GM23338 (cell line): ENCODE measurements around the gene SLC17A7. TPM values are rescaled to one million over a fixed set of nuclear protein-coding genes. Genes with fewer than 3 reads are reported as not detected.

Experiments used
- ATAC-seq: fragments of 200-7000 bp; cut with Tn5 transposase; 3 replicates; pipeline ENCODE4 v1.9.1; 2020
- DNase-seq: peaks from one replicate; pipeline ENCODE4 v3.0.0-alpha.2; 2015; ENCODE audit warnings: low spot score
- H2AFZ ChIP-seq: fragments of 200-600 bp; sonication (generic); 2 replicates; pipeline ENCODE4 v1.8.0; 2016; ENCODE audit warnings: antibody characterized with exemption, mild to moderate bottlenecking, moderate library complexity
- H3F3A ChIP-seq: fragments of 200-600 bp; sonication (generic); replicated peaks from 2 replicates; pipeline ENCODE4 v1.8.0; 2017; ENCODE audit warnings: antibody characterized with exemption, mixed run types, low read depth
- H3K27ac ChIP-seq: fragments of 200-600 bp; sonication (generic); 2 replicates; pipeline ENCODE4 v1.6.1; 2016; ENCODE audit warnings: low read depth
- H3K27me3 ChIP-seq: fragments of 200-600 bp; sonication (generic); 2 replicates; pipeline ENCODE4 v1.8.0; 2016; ENCODE audit warnings: mild to moderate bottlenecking, mixed run types, moderate library complexity; ENCODE audit not compliant: insufficient read depth
- H3K36me3 ChIP-seq: fragments of 200-600 bp; sonication (generic); 2 replicates; pipeline ENCODE4 v1.8.0; 2016; ENCODE audit warnings: mild to moderate bottlenecking; ENCODE audit not compliant: insufficient read depth
- H3K4me1 ChIP-seq: fragments of 200-600 bp; sonication (generic); 2 replicates; pipeline ENCODE4 v1.8.0; 2016; ENCODE audit warnings: mild to moderate bottlenecking, moderate library complexity; ENCODE audit not compliant: insufficient read depth
- H3K4me2 ChIP-seq: fragments of 200-600 bp; sonication (generic); 2 replicates; pipeline ENCODE4 v1.7.1; 2017; ENCODE audit warnings: mixed run types
- H3K4me3 ChIP-seq: fragments of 200-600 bp; sonication (generic); 2 replicates; pipeline ENCODE4 v1.6.1; 2016; ENCODE audit warnings: mixed run types
- H3K79me2 ChIP-seq: fragments of 200-600 bp; sonication (generic); replicated peaks from 2 replicates; pipeline ENCODE4 v1.8.0; 2017; ENCODE audit warnings: mild to moderate bottlenecking; ENCODE audit not compliant: insufficient read depth
- H3K9me2 ChIP-seq: fragments of 200-600 bp; sonication (generic); 2 replicates; pipeline ENCODE4 v1.8.0; 2017; ENCODE audit not compliant: insufficient read depth
- H4K20me1 ChIP-seq: fragments of 200-600 bp; sonication (generic); replicated peaks from 2 replicates; pipeline ENCODE4 v1.8.0; 2017; ENCODE audit warnings: mild to moderate bottlenecking; ENCODE audit not compliant: insufficient read depth
- H3K27ac Mint-ChIP-seq: 2 replicates; pipeline ENCODE4 v1.8.0; 2020; ENCODE audit warnings: inconsistent platforms, mild to moderate bottlenecking, moderate library complexity, mixed read lengths
- H3K27me3 Mint-ChIP-seq: 3 replicates; pipeline ENCODE4 v1.8.0; 2022; ENCODE audit warnings: low read depth, mild to moderate bottlenecking, moderate library complexity, mixed read lengths, inconsistent platforms; ENCODE audit not compliant: insufficient read depth, poor library complexity
- H3K36me3 Mint-ChIP-seq: 3 replicates; pipeline ENCODE4 v1.8.0; 2021; ENCODE audit warnings: low read depth, mild to moderate bottlenecking, inconsistent platforms, moderate library complexity, mixed read lengths
- H3K4me1 Mint-ChIP-seq: 3 replicates; pipeline ENCODE4 v1.8.0; 2020; ENCODE audit warnings: mild to moderate bottlenecking, inconsistent platforms, mixed read lengths
- H3K4me3 Mint-ChIP-seq: 3 replicates; pipeline ENCODE4 v1.8.0; 2021; ENCODE audit warnings: moderate library complexity, mild to moderate bottlenecking, inconsistent platforms, mixed read lengths
- H3K9me3 Mint-ChIP-seq: 3 replicates; pipeline ENCODE4 v1.8.0; 2020; ENCODE audit warnings: moderate library complexity, mild to moderate bottlenecking, inconsistent platforms, mixed read lengths
- EZH2 ChIP-seq: fragments of 200-600 bp; sonication (generic); IDR thresholded peaks from one replicate; pipeline ENCODE4 v1.8.0; 2017; ENCODE audit warnings: antibody characterized with exemption, mild to moderate bottlenecking, low read depth; ENCODE audit not compliant: unreplicated experiment
- EZH2phosphoT487 ChIP-seq: fragments of 200-600 bp; sonication (generic); IDR thresholded peaks from one replicate; pipeline ENCODE4 v1.8.1; 2018; ENCODE audit warnings: antibody characterized with exemption; ENCODE audit not compliant: unreplicated experiment
- JUNB ChIP-seq: IDR thresholded peaks from one replicate; pipeline ENCODE4 v1.6.1; 2016; ENCODE audit warnings: antibody characterized with exemption; ENCODE audit not compliant: unreplicated experiment
- POLR2AphosphoS5 ChIP-seq: IDR thresholded peaks from 2 replicates; pipeline ENCODE4 v1.6.1; 2016; ENCODE audit warnings: antibody characterized with exemption, low read depth
- STAT1 ChIP-seq: IDR thresholded peaks from one replicate; pipeline ENCODE4 v1.6.1; 2016; ENCODE audit warnings: antibody characterized with exemption; ENCODE audit not compliant: unreplicated experiment
- polyA plus RNA-seq: library from polyadenylated mRNA; unstranded; fragments of >200 nt; fragmentation: Nextera tagmentation; extraction: Ambion mirVana; gene quantifications from 2 replicates; pipeline ENCODE4 v1.2.1, GENCODE V29; 2016
- total RNA-seq: library from RNA; depleted of rRNA; stranded (reverse); fragments of >200 nt; shearing (Covaris generic); gene quantifications from 2 replicates; pipeline ENCODE4 v1.2.3, GENCODE V29; 2014
- TF ChIP-seq, protein P1 (sequence below), 2 experiments: fragments of 200-600 bp in 1 of 2; sonication (generic) in 1 of 2; conservative IDR thresholded peaks; 2 replicates each; pipeline versions ENCODE4 v1.5.1 to v1.6.1; 2016 to 2017; ENCODE audit warnings: antibody characterized with exemption in 2 of 2, low read depth in 2 of 2, mild to moderate bottlenecking in 2 of 2, moderate library complexity in 1 of 2
- TF ChIP-seq, protein P2 (sequence below): fragments of 250-450 bp; sonication (Bioruptor Pico); IDR thresholded peaks from 2 replicates; pipeline ENCODE4 v1.5.0; 2020; ENCODE audit warnings: mild to moderate bottlenecking, moderate library complexity
- TF ChIP-seq, protein P3 (sequence below): IDR thresholded peaks from 2 replicates; pipeline ENCODE4 v1.6.1; 2016; ENCODE audit warnings: antibody characterized with exemption

SLC17A7 gene
- total and polyA plus RNA-seq, 2 experiments from 2014 or later = 0.90 to 1.5 TPM

DNA sequence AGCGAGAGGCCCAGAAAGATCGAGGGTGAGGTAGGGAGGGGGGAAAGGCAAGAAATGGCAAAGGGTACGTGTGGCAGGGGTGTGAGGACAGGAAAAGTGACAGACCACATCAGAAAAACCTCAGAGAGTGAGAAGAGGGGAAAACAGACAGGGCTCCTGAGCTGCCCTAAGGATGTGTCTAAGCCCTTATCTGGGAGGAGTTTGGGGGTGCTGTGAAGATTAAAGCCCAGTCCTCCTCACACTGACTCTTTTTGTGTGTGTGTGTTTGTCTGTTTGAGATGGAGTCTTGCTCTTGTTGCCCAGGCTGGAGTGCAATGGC is 17.4 kb downstream of the SLC17A7 start:
- Mint-ChIP-seq H3K4me1 (peaks cover 66% of the 10 kb centered on the region), H3K4me3 (peak overlapping the region; percentile 32; the same call in 2 of the 3 replicates), H3K27me3 (peaks cover 78% of the 10 kb centered on the region), H3K36me3 (no peaks in the 10 kb centered on the region; the same call in 2 of the 3 replicates), H3K9me3 (peaks cover 3% of the 10 kb centered on the region), H3K27ac (no peak overlapping the region)
- no peaks in the 10 kb centered on the region for H3K9me2 ChIP-seq
- H2AFZ ChIP-seq = peak overlapping the region; percentile 96; the same call in 1 of the 2 replicates
- H3K4me2 ChIP-seq = peak overlapping the region; percentile 84
- H4K20me1 ChIP-seq = peaks cover 4% of the 10 kb centered on the region; the same call in 1 of the 2 replicates
- peaks cover 68% of the 10 kb centered on the region for H3K27me3 ChIP-seq
- TF ChIP-seq, protein P1, sequence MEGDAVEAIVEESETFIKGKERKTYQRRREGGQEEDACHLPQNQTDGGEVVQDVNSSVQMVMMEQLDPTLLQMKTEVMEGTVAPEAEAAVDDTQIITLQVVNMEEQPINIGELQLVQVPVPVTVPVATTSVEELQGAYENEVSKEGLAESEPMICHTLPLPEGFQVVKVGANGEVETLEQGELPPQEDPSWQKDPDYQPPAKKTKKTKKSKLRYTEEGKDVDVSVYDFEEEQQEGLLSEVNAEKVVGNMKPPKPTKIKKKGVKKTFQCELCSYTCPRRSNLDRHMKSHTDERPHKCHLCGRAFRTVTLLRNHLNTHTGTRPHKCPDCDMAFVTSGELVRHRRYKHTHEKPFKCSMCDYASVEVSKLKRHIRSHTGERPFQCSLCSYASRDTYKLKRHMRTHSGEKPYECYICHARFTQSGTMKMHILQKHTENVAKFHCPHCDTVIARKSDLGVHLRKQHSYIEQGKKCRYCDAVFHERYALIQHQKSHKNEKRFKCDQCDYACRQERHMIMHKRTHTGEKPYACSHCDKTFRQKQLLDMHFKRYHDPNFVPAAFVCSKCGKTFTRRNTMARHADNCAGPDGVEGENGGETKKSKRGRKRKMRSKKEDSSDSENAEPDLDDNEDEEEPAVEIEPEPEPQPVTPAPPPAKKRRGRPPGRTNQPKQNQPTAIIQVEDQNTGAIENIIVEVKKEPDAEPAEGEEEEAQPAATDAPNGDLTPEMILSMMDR (conservative IDR thresholded peaks at IDR 0.05; ENCODE audit: low read depth in 2 of 2) = no peak
- TF ChIP-seq STAT1 = no peak
- TF ChIP-seq, protein P2, sequence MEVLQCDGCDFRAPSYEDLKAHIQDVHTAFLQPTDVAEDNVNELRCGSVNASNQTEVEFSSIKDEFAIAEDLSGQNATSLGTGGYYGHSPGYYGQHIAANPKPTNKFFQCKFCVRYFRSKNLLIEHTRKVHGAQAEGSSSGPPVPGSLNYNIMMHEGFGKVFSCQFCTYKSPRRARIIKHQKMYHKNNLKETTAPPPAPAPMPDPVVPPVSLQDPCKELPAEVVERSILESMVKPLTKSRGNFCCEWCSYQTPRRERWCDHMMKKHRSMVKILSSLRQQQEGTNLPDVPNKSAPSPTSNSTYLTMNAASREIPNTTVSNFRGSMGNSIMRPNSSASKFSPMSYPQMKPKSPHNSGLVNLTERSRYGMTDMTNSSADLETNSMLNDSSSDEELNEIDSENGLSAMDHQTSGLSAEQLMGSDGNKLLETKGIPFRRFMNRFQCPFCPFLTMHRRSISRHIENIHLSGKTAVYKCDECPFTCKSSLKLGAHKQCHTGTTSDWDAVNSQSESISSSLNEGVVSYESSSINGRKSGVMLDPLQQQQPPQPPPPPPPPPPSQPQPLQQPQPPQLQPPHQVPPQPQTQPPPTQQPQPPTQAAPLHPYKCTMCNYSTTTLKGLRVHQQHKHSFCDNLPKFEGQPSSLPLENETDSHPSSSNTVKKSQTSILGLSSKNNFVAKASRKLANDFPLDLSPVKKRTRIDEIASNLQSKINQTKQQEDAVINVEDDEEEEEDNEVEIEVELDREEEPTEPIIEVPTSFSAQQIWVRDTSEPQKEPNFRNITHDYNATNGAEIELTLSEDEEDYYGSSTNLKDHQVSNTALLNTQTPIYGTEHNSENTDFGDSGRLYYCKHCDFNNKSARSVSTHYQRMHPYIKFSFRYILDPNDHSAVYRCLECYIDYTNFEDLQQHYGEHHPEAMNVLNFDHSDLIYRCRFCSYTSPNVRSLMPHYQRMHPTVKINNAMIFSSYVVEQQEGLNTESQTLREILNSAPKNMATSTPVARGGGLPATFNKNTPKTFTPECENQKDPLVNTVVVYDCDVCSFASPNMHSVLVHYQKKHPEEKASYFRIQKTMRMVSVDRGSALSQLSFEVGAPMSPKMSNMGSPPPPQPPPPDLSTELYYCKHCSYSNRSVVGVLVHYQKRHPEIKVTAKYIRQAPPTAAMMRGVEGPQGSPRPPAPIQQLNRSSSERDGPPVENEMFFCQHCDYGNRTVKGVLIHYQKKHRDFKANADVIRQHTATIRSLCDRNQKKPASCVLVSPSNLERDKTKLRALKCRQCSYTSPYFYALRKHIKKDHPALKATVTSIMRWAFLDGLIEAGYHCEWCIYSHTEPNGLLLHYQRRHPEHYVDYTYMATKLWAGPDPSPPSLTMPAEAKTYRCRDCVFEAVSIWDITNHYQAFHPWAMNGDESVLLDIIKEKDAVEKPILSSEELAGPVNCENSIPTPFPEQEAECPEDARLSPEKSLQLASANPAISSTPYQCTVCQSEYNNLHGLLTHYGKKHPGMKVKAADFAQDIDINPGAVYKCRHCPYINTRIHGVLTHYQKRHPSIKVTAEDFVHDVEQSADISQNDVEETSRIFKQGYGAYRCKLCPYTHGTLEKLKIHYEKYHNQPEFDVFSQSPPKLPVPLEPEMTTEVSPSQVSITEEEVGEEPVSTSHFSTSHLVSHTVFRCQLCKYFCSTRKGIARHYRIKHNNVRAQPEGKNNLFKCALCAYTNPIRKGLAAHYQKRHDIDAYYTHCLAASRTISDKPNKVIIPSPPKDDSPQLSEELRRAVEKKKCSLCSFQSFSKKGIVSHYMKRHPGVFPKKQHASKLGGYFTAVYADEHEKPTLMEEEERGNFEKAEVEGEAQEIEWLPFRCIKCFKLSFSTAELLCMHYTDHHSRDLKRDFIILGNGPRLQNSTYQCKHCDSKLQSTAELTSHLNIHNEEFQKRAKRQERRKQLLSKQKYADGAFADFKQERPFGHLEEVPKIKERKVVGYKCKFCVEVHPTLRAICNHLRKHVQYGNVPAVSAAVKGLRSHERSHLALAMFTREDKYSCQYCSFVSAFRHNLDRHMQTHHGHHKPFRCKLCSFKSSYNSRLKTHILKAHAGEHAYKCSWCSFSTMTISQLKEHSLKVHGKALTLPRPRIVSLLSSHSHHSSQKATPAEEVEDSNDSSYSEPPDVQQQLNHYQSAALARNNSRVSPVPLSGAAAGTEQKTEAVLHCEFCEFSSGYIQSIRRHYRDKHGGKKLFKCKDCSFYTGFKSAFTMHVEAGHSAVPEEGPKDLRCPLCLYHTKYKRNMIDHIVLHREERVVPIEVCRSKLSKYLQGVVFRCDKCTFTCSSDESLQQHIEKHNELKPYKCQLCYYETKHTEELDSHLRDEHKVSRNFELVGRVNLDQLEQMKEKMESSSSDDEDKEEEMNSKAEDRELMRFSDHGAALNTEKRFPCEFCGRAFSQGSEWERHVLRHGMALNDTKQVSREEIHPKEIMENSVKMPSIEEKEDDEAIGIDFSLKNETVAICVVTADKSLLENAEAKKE (CRISPR knock-in tag) = no peak
- no peak for TF ChIP-seq EZH2phosphoT487
- TF ChIP-seq JUNB = no peak
- TF ChIP-seq, protein P3, sequence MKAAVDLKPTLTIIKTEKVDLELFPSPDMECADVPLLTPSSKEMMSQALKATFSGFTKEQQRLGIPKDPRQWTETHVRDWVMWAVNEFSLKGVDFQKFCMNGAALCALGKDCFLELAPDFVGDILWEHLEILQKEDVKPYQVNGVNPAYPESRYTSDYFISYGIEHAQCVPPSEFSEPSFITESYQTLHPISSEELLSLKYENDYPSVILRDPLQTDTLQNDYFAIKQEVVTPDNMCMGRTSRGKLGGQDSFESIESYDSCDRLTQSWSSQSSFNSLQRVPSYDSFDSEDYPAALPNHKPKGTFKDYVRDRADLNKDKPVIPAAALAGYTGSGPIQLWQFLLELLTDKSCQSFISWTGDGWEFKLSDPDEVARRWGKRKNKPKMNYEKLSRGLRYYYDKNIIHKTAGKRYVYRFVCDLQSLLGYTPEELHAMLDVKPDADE = no peak
- TF ChIP-seq EZH2 = no peak
- no peak for TF ChIP-seq POLR2AphosphoS5
- H3K79me2 ChIP-seq = no peaks in the 10 kb centered on the region
- no peaks in the 10 kb centered on the region for H3K36me3 ChIP-seq
- ATAC-seq (no peak), DNase-seq (no peak)
- H3K27ac ChIP-seq = no peak overlapping the region
- peak overlapping the region; percentile 61 for H3K4me3 ChIP-seq
- peaks cover 46% of the 10 kb centered on the region for H3K4me1 ChIP-seq
- H3F3A ChIP-seq = peaks cover 34% of the 10 kb centered on the region
